Cortex of kidney (tissue), 1 donor: Measurements from ENCODE around the gene CCDC24.

Source experiments
- DNase-seq: peaks from one replicate; lab custom pipeline; 2025; lab: John Stamatoyannopoulos, UW

CCDC24 gene

GRCh38 chr1:43980255-43981134 is 10.9 kb upstream of the CCDC24 start:
- no peak for DNase-seq

- no peak for DNase-seq
These were observed 10.3 kb upstream of the CCDC24 start for GRCh38 chr1:43981135-43981491.

- DNase-seq, result no peak
These were observed 9.8 kb upstream of the CCDC24 start for GRCh38 chr1:43981636-43982035.

GRCh38 chr1:43982241-43982640 is 9.2 kb upstream of the CCDC24 start:
- no peak for DNase-seq

- no peak for DNase-seq
These were observed 8.6 kb upstream of the CCDC24 start for GRCh38 chr1:43982808-43983207.

GRCh38 chr1:43983253-43983899 is 8.0 kb upstream of the CCDC24 start:
- DNase-seq, result no peak

GRCh38 chr1:43984855-43985254 is 6.5 kb upstream of the CCDC24 start:
- DNase-seq, result no peak

GRCh38 chr1:43985984-43986595 is 5.3 kb upstream of the CCDC24 start:
- no peak for DNase-seq

GRCh38 chr1:43986712-43987111 is 4.7 kb upstream of the CCDC24 start:
- no peak for DNase-seq

GRCh38 chr1:43987159-43987902 is 4.1 kb upstream of the CCDC24 start:
- DNase-seq, result no peak

GRCh38 chr1:43990271-43991199 is 864 bp upstream of the CCDC24 start:
- no peak for DNase-seq

GRCh38 chr1:43991200-43991475 is 261 bp upstream of the CCDC24 start:
- no peak for DNase-seq

GRCh38 chr1:43992232-43992995 is 1.0 kb downstream of the CCDC24 start:
- DNase-seq, result no peak

- no peak for DNase-seq
These were observed 2.0 kb downstream of the CCDC24 start for GRCh38 chr1:43993206-43993914.

GRCh38 chr1:43994071-43994470 is 2.7 kb downstream of the CCDC24 start:
- DNase-seq, result no peak

- no peak for DNase-seq
These were observed 3.7 kb downstream of the CCDC24 start for GRCh38 chr1:43994794-43995790.

GRCh38 chr1:43995984-43996732 is 4.8 kb downstream of the CCDC24 start:
- DNase-seq, result no peak

- no peak for DNase-seq
These were observed 5.3 kb downstream of the CCDC24 start for GRCh38 chr1:43996733-43997115.
